Medulla oblongata (tissue), 1 donor: ENCODE measurements around the gene DIPK1B.

Experiments
- DNase-seq: peaks from one replicate; pipeline ENCODE4 v3.0.0-alpha.2; 2015; ENCODE audit errors: extremely low spot score

The DIPK1B gene

GRCh38 chr9:136738960-136739359 is 26.6 kb downstream of the DIPK1B start:
- DNase-seq = no peak

- DNase-seq = no peak
These were observed 27.1 kb downstream of the DIPK1B start for GRCh38 chr9:136739509-136739908.

- no peak for DNase-seq
These were observed 27.7 kb downstream of the DIPK1B start for GRCh38 chr9:136740069-136740468.

- DNase-seq = no peak
These were observed 28.1 kb downstream of the DIPK1B start for GRCh38 chr9:136740491-136740890.

GRCh38 chr9:136740971-136741882 is 28.9 kb downstream of the DIPK1B start:
- DNase-seq = no peak

- no peak for DNase-seq
These were observed 29.7 kb downstream of the DIPK1B start for GRCh38 chr9:136741883-136742571.

GRCh38 chr9:136742591-136743391 is 30.4 kb downstream of the DIPK1B start, which contains the start of gene LCN10:
TSS of gene LCN10 (minus strand) at chr9:136742940. CDS start at chr9:136742903, 37 bp downstream.
- no peak for DNase-seq

GRCh38 chr9:136743639-136744211 is 31.4 kb downstream of the DIPK1B start:
- DNase-seq = no peak

GRCh38 chr9:136744773-136745172 is 32.4 kb downstream of the DIPK1B start:
- no peak for DNase-seq

- DNase-seq = no peak
These were observed 33.2 kb downstream of the DIPK1B start for GRCh38 chr9:136745389-136746154.

- DNase-seq = no peak
These were observed 33.8 kb downstream of the DIPK1B start for GRCh38 chr9:136746155-136746490.

GRCh38 chr9:136746621-136747020 is 34.2 kb downstream of the DIPK1B start:
- DNase-seq = no peak

- no peak for DNase-seq
These were observed 35.0 kb downstream of the DIPK1B start for GRCh38 chr9:136747161-136748060.

- DNase-seq = no peak
These were observed 35.8 kb downstream of the DIPK1B start, which contains the start of gene LCN6 for GRCh38 chr9:136748201-136748600. TSS of gene LCN6 (minus strand) at chr9:136748525. CDS start at chr9:136748483, 42 bp downstream.

- DNase-seq = no peak
These were observed 36.6 kb downstream of the DIPK1B start for GRCh38 chr9:136748666-136749611.

GRCh38 chr9:136750526-136750925 is 38.2 kb downstream of the DIPK1B start:
- no peak for DNase-seq

- DNase-seq = no peak
These were observed 38.9 kb downstream of the DIPK1B start for GRCh38 chr9:136751244-136751643.

GRCh38 chr9:136751814-136752213 is 39.4 kb downstream of the DIPK1B start:
- DNase-seq = no peak
